GM19351 (cell line): ENCODE data around the gene AMPD3.

Experiments used
- ATAC-seq: cut with Tn5 transposase; IDR thresholded peaks from one replicate; pipeline ENCODE4 v1.9.1; 2021; ENCODE audit warnings: mild to moderate bottlenecking, moderate library complexity; ENCODE audit not compliant: unreplicated experiment

Gene AMPD3

GRCh38 chr11:10528121-10528520 lies 73.1 kb downstream of the AMPD3 start:
- no peak for ATAC-seq

DNA sequence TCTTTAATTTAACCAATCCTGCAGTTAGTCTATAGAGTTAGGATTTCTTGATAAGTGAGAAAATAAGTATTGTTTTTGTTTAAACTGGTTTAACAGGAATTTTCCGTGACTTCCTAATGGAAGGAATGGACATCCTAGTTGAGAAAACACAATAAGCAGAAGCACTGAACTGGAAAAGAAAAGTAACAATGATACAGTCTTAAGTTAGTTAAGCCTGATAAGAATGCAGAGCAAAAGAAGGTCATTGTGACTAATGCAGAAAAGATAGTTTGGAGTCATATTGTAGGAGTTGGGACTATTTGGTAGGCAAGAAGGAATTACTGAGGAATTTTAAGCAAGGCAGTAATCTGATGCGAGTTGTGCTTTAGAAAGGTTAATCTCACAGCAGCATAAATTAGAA lies 74.2 kb downstream of the AMPD3 start:
- ATAC-seq, result no peak

GRCh38 chr11:10532526-10532925 lies 77.5 kb downstream of the AMPD3 start:
- no peak for ATAC-seq

GRCh38 chr11:10533323-10533722 lies 78.3 kb downstream of the AMPD3 start:
- no peak for ATAC-seq

- no peak for ATAC-seq
Measured at GRCh38 chr11:10534316-10534715, 79.3 kb downstream of the AMPD3 start.

DNA sequence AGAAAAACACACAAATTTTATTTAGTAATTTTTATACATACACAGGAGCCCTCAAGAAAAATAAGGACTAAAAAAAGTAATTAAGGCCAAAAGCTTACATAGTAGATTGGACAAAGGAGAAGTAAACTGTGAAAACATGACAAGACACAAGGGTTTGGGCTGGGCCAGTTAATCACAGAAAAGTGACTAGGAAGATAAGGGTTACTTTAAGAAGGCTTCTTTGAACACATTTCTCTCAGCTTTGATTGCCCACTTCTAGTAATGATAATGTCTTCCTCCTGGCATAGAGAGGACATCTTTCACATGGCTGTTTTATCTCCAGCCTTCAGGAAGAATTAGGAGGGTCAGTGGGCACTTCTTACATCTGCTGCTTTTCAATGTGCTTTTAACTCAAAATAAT lies 82.5 kb downstream of the AMPD3 start:
- ATAC-seq, result no peak

DNA sequence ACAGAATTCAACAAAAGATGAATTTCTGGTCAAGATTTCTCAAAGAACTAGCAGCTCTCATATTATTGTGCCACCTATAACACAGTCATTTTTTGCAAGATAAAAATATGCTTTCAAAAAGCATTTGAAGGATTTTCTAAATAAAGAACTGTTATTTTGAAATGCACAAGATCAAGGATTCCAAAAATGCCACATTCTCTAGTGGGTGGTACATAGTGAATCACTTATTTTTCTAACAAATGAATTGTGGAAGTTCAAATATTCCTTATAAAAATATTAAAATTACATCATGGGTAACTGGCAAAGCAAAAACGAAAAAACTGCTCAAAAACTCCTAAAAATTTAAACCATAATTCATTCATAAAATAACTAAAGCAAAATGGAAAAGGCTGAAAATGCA lies 83.9 kb downstream of the AMPD3 start:
- ATAC-seq, result no peak

GRCh38 chr11:10539339-10539738 lies 84.3 kb downstream of the AMPD3 start:
- ATAC-seq, result no peak

- peak; percentile 25 for ATAC-seq
Measured at GRCh38 chr11:10540546-10540914, 85.5 kb downstream of the AMPD3 start.

- ATAC-seq, result peak; percentile 96
Measured at GRCh38 chr11:10540915-10541560, 86.0 kb downstream of the AMPD3 start, which contains the start of gene RNF141. RNF141 (minus strand) TSS chr11:10541187; CDS start chr11:10534158, 7,029 bp downstream.

- ATAC-seq, result no peak
Measured at GRCh38 chr11:10541561-10541930, 86.5 kb downstream of the AMPD3 start.

DNA sequence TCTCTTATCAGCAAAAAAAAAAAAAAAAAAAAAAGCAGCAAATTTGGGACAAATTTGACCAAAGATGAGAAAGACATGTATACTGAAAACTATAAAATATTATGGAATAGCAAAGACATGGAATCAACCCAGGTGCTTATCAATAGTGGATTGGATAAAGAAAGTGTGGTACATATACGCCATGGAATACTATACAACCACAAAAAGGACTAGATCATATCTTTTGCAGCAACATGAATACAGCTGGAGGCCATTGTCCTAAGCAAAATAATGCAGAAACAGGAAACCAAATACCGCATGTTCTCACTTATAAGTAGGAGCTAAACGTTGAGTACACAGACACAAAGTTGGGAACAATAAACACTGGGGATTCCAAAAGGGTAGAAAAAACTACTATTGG lies 87.7 kb downstream of the AMPD3 start:
- ATAC-seq, result no peak

DNA sequence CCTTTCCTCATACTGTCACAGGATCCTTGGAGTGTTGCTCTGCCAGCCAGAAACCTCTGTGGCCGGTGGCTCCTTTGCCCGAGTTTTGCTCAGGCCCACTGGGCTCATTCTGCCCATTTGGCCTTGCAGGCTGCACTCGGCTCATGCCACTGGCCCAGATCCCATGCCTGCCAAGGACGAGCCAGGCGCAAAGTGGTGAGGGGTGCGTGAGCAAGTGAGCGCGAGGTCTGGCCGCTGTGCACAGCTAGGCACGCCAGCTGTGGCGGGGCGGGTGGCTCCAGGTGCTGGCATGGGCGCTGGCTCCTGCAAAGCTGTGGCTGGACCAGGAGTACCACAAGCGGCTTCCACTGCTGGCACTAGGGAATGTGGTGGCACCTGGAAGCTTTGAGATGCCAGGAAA lies 88.7 kb downstream of the AMPD3 start:
- no peak for ATAC-seq

GRCh38 chr11:10544491-10545465 lies 89.7 kb downstream of the AMPD3 start:
- ATAC-seq, result no peak

GRCh38 chr11:10550503-10551289 lies 95.6 kb downstream of the AMPD3 start:
- no peak for ATAC-seq

DNA sequence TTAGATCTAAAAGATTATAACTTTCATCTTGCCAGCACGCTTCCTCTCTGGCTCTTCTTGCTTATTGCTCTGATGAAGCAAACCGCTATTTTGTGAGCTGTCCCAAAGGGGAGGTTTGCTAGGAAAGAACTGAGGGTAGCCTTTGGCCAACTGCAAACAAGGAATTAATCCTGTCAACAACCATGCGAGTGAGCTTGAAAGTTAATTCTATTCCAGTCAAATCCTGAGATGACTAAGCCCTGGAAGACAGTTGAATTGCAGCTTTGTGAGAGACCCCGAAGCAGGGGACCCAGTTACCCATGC lies 96.2 kb downstream of the AMPD3 start:
- ATAC-seq, result no peak

GRCh38 chr11:10551845-10552352 lies 96.8 kb downstream of the AMPD3 start:
- no peak for ATAC-seq

- ATAC-seq, result no peak
Measured at GRCh38 chr11:10556590-10556989, 101.5 kb downstream of the AMPD3 start.
